K562 (cell line): ENCODE results near the gene XKR7. TPM values are rescaled to one million over a fixed set of nuclear protein-coding genes. Genes with fewer than 3 reads are reported as not detected.

ENCODE experiments used
- ATAC-seq: fragments of 200-7000 bp; cut with Tn5 transposase; 3 replicates; pipeline ENCODE4 v1.9.1; 2020; ENCODE audit warnings: moderate library complexity
- BruUV-seq: library from RNA; stranded (reverse); fragments of 400-500 nt; replicated peaks from 2 replicates; lab custom pipeline; 2021; lab: Mats Ljungman, UMichigan
- CTCF ChIA-PET: fragments of 300-600 bp; formaldehyde crosslinking; extraction: SDS; loops from one replicate; lab custom pipeline; 2021; ENCODE audit warnings: low intra/inter-chr PET ratio; lab: Yijun Ruan, JAX
- POLR2A ChIA-PET: fragments of 300-600, 350-650 bp; sonication (Branson Sonifier 250); formaldehyde crosslinking; extraction: SDS; loops from one replicate; lab custom pipeline; 2021; ENCODE audit warnings: antibody characterized with exemption, inconsistent platforms; lab: Yijun Ruan, JAX
- DNase-seq, 4 experiments: peaks; one replicate each; pipeline versions ENCODE4 v3.0.0 to v3.0.0-alpha.2; 2011 to 2018; ENCODE audit warnings: low spot score in 3 of 4, mixed read lengths in 3 of 4; ENCODE audit errors: extremely low read depth in 1 of 4
- FAIRE-seq: peaks from 2 replicates; lab custom pipeline; 2011; peaks lifted over from hg19 to GRCh38; lab: Jason Lieb, UNC
- H2AFZ ChIP-seq: 2 replicates; pipeline ENCODE4 v1.6.0; 2011; ENCODE audit warnings: low read depth, low read length, control low read depth, inconsistent platforms
- H3K27ac ChIP-seq: fragments of 200-600 bp; 3 replicates; pipeline ENCODE4 v1.8.0; 2011; ENCODE audit warnings: low read depth, mild to moderate bottlenecking, control low read depth, inconsistent platforms, low read length, moderate library complexity, mixed read lengths; ENCODE audit errors: extremely low read depth
- H3K27me3 ChIP-seq, 2 experiments: fragments of 300-600 bp in 1 of 2; 2 replicates in 1 of 2; 3 replicates in 1 of 2; pipeline versions ENCODE4 v1.6.0 to v1.8.0; 2011; ENCODE audit warnings: inconsistent platforms in 2 of 2, low read length in 2 of 2, mild to moderate bottlenecking in 1 of 2, mixed read lengths in 1 of 2, moderate library complexity in 1 of 2; ENCODE audit not compliant: control insufficient read depth in 2 of 2, insufficient read depth in 2 of 2
- H3K36me3 ChIP-seq: fragments of 300-600 bp; 3 replicates; pipeline ENCODE4 v1.8.0; 2011; ENCODE audit warnings: mild to moderate bottlenecking, low read length, inconsistent platforms; ENCODE audit not compliant: control insufficient read depth, insufficient read depth
- H3K4me1 ChIP-seq, 2 experiments: fragments of 200-600 bp in 1 of 2; replicated peaks in 1 of 2; 2 replicates in 1 of 2; 3 replicates in 1 of 2; pipeline versions ENCODE4 v1.5.1 to v1.8.0; 2011; ENCODE audit warnings: inconsistent platforms in 2 of 2, low read length in 2 of 2, mild to moderate bottlenecking in 1 of 2, mixed read lengths in 1 of 2, moderate library complexity in 1 of 2; ENCODE audit not compliant: control insufficient read depth in 2 of 2, insufficient read depth in 2 of 2
- H3K4me2 ChIP-seq: 2 replicates; pipeline ENCODE4 v1.6.1; 2011; ENCODE audit warnings: low read length, control low read depth, inconsistent platforms, mixed read lengths; ENCODE audit not compliant: insufficient read depth
- H3K4me3 ChIP-seq: fragments of 200-600 bp; sonication (generic), shearing (Covaris generic); 2 replicates; pipeline ENCODE4 v1.5.1; 2016; ENCODE audit warnings: control low read depth, inconsistent platforms
- H3K79me2 ChIP-seq: fragments of 200-600 bp; 3 replicates; pipeline ENCODE4 v1.8.0; 2011; ENCODE audit warnings: low read length, inconsistent platforms; ENCODE audit not compliant: control insufficient read depth, insufficient read depth
- H3K9ac ChIP-seq, 2 experiments: 2 replicates each; pipeline versions ENCODE4 v1.6.0 to v1.6.1; 2011; ENCODE audit warnings: low read depth in 2 of 2, low read length in 2 of 2, control low read depth in 1 of 2, inconsistent platforms in 1 of 2, mild to moderate bottlenecking in 1 of 2, mixed read lengths in 1 of 2; ENCODE audit not compliant: insufficient read depth in 1 of 2
- H3K9me1 ChIP-seq: one replicate; pipeline ENCODE4 v1.6.0; 2011; ENCODE audit warnings: inconsistent platforms, mild to moderate bottlenecking, low read length, moderate library complexity; ENCODE audit not compliant: control insufficient read depth, insufficient read depth
- H3K9me3 ChIP-seq: replicated peaks from 2 replicates; pipeline ENCODE4 v1.5.1; 2011; ENCODE audit warnings: low read depth, low read length, inconsistent platforms; ENCODE audit not compliant: control insufficient read depth, insufficient read depth
- H4K20me1 ChIP-seq: replicated peaks from 2 replicates; pipeline ENCODE4 v1.6.1; 2011; ENCODE audit warnings: low read length, inconsistent platforms, mixed read lengths; ENCODE audit not compliant: control insufficient read depth, insufficient read depth
- CBX3 ChIP-seq, 2 experiments: IDR thresholded peaks; 1 replicate in 1 of 2; 2 replicates in 1 of 2; pipeline ENCODE4 v1.6.1; 2012; ENCODE audit warnings: inconsistent platforms in 2 of 2, low read length in 2 of 2, borderline replicate concordance in 1 of 2, control low read depth in 1 of 2
- ETS2 ChIP-seq: IDR thresholded peaks from 2 replicates; pipeline ENCODE4 v1.6.1; 2016; ENCODE audit warnings: borderline replicate concordance, missing genetic modification characterization, mild to moderate bottlenecking, moderate library complexity, missing compliant biosample characterization; ENCODE audit not compliant: poor library complexity, severe bottlenecking
- ETV1 ChIP-seq: fragments of 450-650 bp; conservative IDR thresholded peaks from 2 replicates; pipeline ENCODE4 v1.6.1; 2016; ENCODE audit warnings: missing genetic modification characterization, control low read depth, low read depth, missing compliant biosample characterization
- HSF4 ChIP-seq: fragments of 250-450 bp; sonication (Bioruptor Pico); IDR thresholded peaks from 2 replicates; pipeline ENCODE4 v2.1.2; 2022; ENCODE audit warnings: mild to moderate bottlenecking, moderate library complexity, borderline replicate concordance
- JUND ChIP-seq, 2 experiments: IDR thresholded peaks; 2 replicates in 1 of 2; 3 replicates in 1 of 2; pipeline ENCODE4 v1.6.1; 2011; ENCODE audit warnings: borderline replicate concordance in 2 of 2, low read depth in 2 of 2, low read length in 2 of 2, improper control_type of control experiment in 1 of 2, missing biosample characterization in 1 of 2, missing genetic modification characterization in 1 of 2, missing genetic modification reagents in 1 of 2
- NRF1 ChIP-seq, 2 experiments: fragments of 450-650 bp; IDR thresholded peaks in 1 of 2; conservative IDR thresholded peaks in 1 of 2; 2 replicates each; pipeline ENCODE4 v1.6.1; 2014; ENCODE audit warnings: mild to moderate bottlenecking in 2 of 2
- RAD51 ChIP-seq: fragments of 450-650 bp; IDR thresholded peaks from 2 replicates; pipeline ENCODE4 v1.7.1; 2016; ENCODE audit warnings: low read depth, mild to moderate bottlenecking, borderline replicate concordance
- STAT5B ChIP-seq: fragments of 250-450 bp; sonication (Bioruptor Pico); IDR thresholded peaks from 2 replicates; pipeline ENCODE4 v1.8.0; 2021; ENCODE audit warnings: mild to moderate bottlenecking, inconsistent platforms
- WGBS: fragments of 100-300 bp; shearing (Covaris generic); methylation state at CpG from one replicate; pipeline ENCODE4 v1.1.6; 2016; ENCODE audit warnings: low coverage, mixed read lengths; ENCODE audit not compliant: insufficient coverage; ENCODE audit errors: missing lambda C conversion rate; 5-methylcytosine and 5-hydroxymethylcytosine counted together
- in situ Hi-C: fragments of 300-500 bp; cut with MboI; formaldehyde crosslinking; loops from 4 replicates; pipeline ENCODE4 v1.15.0; 2018; ENCODE audit warnings: inconsistent platforms, mixed read lengths
- intact Hi-C: fragments of 100-400 bp; cut with micrococcal nuclease; formaldehyde crosslinking; loops from 2 replicates; pipeline ENCODE4 v1.14.2; 2022
- polyA plus RNA-seq, 8 experiments: library from polyadenylated mRNA; depleted of rRNA in 4 of 8; stranded (reverse) in 5 of 8; unstranded in 3 of 8; fragments of >200 nt; fragmentation: Nextera tagmentation in 2 of 8; fragmentation: Illumina TruSeq in 1 of 8; extraction: Ambion mirVana in 2 of 8; extraction: Trizol in 1 of 8; gene quantifications; 2 replicates each; pipeline versions ENCODE4 v1.2.1 to v1.2.3, GENCODE V29; 2011 to 2014; ENCODE audit warnings: inconsistent platforms in 1 of 8, missing spikeins in 1 of 8
- total RNA-seq, 7 experiments: library from RNA; depleted of rRNA in 6 of 7; stranded (reverse); fragments of >200 nt in 6 of 7; fragmentation: Illumina TruSeq in 2 of 7; extraction: Trizol in 2 of 7; gene quantifications; 2 replicates each; pipeline versions ENCODE4 v1.2.1 to v1.2.3, GENCODE V29; 2011 to 2021; ENCODE audit warnings: low replicate concordance in 1 of 7
- TF ChIP-seq, protein P1 (sequence below): sonication (generic); formaldehyde crosslinking; IDR thresholded peaks from 2 replicates; pipeline ENCODE4 v1.5.0; 2020; ENCODE audit warnings: missing genetic modification reagents
- TF ChIP-seq, protein P2 (sequence below), 2 experiments: fragments of 450-650 bp; IDR thresholded peaks; 2 replicates each; pipeline ENCODE4 v1.6.1; 2018; ENCODE audit warnings: mild to moderate bottlenecking in 2 of 2, low read depth in 1 of 2; ENCODE audit not compliant: partially characterized antibody in 2 of 2

Gene XKR7
- total and polyA plus RNA-seq, 9 of the 15 experiments (the other 6 are each of a cell fraction or from before 2014, with no cell fraction given), result 0.02 TPM; not detected in 8

DNA sequence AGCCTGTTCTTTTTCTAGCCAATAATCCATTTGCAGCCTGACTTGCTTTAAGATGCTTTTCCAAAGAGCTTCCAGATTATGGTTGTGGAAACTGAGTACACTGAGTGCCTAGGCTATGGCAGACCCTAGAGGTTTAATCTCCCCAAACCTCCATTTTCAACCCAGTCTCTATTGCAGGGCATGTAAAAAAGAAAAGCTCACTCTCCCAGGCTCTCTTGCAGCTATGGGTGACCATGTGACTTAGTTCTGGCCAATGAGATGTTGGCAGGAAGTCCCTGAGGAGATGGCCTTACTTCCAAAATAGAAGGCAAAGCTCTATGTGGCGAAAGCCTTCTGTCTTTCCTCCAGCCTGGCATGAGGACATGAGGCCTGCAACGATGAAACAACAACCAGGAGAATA lies 19.9 kb upstream of the XKR7 start (continued):
- TF ChIP-seq, protein P1, sequence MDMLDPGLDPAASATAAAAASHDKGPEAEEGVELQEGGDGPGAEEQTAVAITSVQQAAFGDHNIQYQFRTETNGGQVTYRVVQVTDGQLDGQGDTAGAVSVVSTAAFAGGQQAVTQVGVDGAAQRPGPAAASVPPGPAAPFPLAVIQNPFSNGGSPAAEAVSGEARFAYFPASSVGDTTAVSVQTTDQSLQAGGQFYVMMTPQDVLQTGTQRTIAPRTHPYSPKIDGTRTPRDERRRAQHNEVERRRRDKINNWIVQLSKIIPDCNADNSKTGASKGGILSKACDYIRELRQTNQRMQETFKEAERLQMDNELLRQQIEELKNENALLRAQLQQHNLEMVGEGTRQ, result peak; percentile 74
- TF ChIP-seq RAD51 (peak; percentile 71), CBX3 (IDR thresholded peaks at IDR 0.05; ENCODE audit: borderline replicate concordance in 1 of 2, low read length in 2 of 2) (peak in 1 of 2 experiments; percentile 98; a peak in 2 of 3 replicates), ETS2 (tag) (no peak)

DNA sequence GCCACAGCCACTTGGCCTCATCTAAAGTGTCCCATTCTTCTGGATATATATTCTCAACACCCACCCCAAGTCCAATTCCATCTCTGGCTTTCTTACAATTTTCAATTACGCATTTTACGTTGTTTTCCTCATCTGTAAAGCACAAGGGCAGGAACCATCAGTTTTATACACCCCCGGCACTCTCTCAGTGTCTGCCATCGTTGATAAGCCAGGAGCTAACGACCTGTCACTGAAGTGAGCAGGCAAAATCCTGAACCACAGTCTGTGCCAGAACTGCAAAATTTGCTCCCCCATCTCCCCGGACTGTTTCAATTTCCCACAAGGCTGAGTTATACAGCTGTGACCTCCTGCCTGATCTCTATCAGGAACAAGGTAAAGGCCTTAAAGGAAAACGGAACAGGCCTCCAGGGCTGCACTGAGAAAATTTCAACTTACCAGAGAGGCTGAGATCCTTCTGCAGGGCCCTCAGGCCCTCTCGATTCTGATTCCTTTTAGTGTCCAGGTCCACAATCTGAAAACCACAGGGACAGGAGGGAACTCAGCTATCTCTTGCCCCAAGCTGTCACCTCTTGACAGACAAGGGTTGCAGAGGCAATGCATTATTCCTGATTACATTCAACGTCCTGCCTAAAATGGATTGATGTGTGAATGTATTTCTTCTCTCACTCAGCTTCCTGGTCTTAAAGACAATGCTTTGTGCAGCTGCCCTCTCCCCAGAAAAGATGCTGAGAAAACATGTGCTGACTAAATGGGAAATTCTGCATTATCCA lies 17.9 kb upstream of the XKR7 start:
- Histone ChIP-seq H3K4me3 (peak overlapping the region; percentile 63), H3K9me3 (peaks cover 10% of the 10 kb centered on the region), H3K36me3 (peaks cover 51% of the 10 kb centered on the region), H3K4me2 (peak overlapping the region; percentile 86), H3K9me1 (peaks cover 4% of the 10 kb centered on the region), H2AFZ (no peak overlapping the region), H4K20me1 (peaks cover 15% of the 10 kb centered on the region), H3K4me1 (peaks cover 16 to 17% of the 10 kb centered on the region in 2 experiments), H3K9ac (peak overlapping the region; percentile 24 to 77; a peak in 3 of 4 replicates), H3K27ac (peak overlapping the region; percentile 68), H3K27me3 (no peaks in the 10 kb centered on the region), H3K79me2 (peaks cover 35% of the 10 kb centered on the region)
- ChIA-PET CTCF (no interaction called here), POLR2A (interaction anchor here (0.7 to 2.4 kb wide), 11 partner anchors 8 to 506 kb away, joined by 3 to 11 read pairs (median 3); no protein-coding TSS in a partner anchor)
- in situ Hi-C loops (loop anchor here (5.0 kb wide), 1 partner anchor 88 kb away; no protein-coding TSS in a partner anchor), intact Hi-C loops (loop anchor here (2.0 to 5.0 kb wide), 5 partner anchors 21 to 142 kb away; no protein-coding TSS in a partner anchor)
- 6% methylated on average over 9 of the region's 9 CpGs for WGBS
- peak; percentile 95 for FAIRE-seq
- peak; percentile 57 for ATAC-seq
- peak; percentile 41 to 82 (median 57) for DNase-seq
- no TSS peak for BruUV-seq
- TF ChIP-seq, protein P2, sequence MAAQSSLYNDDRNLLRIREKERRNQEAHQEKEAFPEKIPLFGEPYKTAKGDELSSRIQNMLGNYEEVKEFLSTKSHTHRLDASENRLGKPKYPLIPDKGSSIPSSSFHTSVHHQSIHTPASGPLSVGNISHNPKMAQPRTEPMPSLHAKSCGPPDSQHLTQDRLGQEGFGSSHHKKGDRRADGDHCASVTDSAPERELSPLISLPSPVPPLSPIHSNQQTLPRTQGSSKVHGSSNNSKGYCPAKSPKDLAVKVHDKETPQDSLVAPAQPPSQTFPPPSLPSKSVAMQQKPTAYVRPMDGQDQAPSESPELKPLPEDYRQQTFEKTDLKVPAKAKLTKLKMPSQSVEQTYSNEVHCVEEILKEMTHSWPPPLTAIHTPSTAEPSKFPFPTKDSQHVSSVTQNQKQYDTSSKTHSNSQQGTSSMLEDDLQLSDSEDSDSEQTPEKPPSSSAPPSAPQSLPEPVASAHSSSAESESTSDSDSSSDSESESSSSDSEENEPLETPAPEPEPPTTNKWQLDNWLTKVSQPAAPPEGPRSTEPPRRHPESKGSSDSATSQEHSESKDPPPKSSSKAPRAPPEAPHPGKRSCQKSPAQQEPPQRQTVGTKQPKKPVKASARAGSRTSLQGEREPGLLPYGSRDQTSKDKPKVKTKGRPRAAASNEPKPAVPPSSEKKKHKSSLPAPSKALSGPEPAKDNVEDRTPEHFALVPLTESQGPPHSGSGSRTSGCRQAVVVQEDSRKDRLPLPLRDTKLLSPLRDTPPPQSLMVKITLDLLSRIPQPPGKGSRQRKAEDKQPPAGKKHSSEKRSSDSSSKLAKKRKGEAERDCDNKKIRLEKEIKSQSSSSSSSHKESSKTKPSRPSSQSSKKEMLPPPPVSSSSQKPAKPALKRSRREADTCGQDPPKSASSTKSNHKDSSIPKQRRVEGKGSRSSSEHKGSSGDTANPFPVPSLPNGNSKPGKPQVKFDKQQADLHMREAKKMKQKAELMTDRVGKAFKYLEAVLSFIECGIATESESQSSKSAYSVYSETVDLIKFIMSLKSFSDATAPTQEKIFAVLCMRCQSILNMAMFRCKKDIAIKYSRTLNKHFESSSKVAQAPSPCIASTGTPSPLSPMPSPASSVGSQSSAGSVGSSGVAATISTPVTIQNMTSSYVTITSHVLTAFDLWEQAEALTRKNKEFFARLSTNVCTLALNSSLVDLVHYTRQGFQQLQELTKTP (IDR thresholded peaks at IDR 0.05; ENCODE audit: low read depth in 1 of 2, partially characterized antibody in 2 of 2), result no peak
- no peak for TF ChIP-seq STAT5B
- no peak for TF ChIP-seq HSF4 (CRISPR knock-in tag)
- no peak for TF ChIP-seq JUND (IDR thresholded peaks at IDR 0.05; ENCODE audit: borderline replicate concordance, low read depth, low read length)
- no peak; the same call in 2 of the 3 replicates for TF ChIP-seq JUND (tag; IDR thresholded peaks at IDR 0.05; ENCODE audit: borderline replicate concordance, low read depth, low read length)
- TF ChIP-seq NRF1 (conservative IDR thresholded peaks at IDR 0.05 in 1 of 2, IDR thresholded peaks at IDR 0.05 in 1 of 2), result no peak
- no peak for TF ChIP-seq ETV1
